ENCODE data around the gene DPY19L3.
"Not testable (repeated sequence)": the region's sequence is repeated elsewhere in the genome, so short reads cannot be mapped to it uniquely, and the experiment has no call there.

DPY19L3 gene

DNA sequence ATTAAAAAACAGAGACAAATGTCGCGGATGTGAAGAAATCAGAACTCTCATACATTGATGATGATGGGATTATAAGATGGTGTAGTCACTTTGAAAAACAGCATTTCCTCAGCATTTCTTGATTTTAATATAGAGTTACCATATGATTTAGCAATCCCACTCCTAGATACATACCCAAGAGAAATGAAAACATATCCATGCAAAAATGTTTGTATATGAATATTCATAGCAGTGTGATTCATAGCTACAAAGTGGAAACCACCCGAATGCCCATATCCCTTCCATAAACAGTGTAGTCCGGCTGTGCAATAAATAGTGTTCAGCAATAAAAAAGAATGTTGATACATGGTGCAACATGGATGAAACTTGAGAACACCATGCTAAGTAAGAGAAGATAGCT lies 44.6 kb downstream of the DPY19L3 start:
- DNase-seq = no peak

DNA sequence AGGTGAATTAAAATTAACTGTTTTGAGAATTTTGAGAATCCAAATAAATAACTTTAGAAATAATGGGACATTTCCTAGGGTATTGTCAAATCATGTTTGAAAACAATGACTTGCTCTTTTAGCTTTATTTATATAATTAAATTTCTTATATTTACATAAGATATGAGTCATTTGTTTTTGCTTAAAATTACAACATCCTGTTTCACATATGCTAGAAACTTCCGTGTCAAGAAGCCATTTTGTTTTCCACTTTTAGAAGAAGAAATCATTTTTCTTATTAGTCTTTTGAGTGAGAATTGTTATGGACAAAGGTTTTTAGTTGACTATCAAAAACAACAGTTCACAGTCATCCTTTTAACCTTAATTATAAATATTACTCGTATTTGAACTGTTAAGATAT lies 48.2 kb downstream of the DPY19L3 start:
- no peak for DNase-seq

DNA sequence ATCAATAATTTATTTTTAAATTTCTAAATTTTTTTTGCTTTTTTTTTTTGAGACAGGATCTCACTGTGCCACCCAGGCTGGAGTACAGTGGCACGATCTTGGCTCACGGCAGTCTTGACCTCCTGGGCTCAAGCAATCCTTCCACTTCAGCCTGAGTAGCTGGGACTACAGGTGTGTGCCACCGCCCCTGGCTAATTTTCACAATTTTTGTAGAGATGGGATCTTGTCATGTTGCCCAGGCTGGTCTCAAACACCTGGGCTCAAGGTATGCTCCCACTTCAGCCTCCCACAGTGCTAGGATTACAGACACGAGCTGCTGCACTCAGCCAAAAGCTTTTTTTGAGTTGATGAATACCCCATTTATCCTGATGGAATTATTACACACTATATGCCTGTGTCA lies 50.8 kb downstream of the DPY19L3 start:
- DNase-seq = no peak

DNA sequence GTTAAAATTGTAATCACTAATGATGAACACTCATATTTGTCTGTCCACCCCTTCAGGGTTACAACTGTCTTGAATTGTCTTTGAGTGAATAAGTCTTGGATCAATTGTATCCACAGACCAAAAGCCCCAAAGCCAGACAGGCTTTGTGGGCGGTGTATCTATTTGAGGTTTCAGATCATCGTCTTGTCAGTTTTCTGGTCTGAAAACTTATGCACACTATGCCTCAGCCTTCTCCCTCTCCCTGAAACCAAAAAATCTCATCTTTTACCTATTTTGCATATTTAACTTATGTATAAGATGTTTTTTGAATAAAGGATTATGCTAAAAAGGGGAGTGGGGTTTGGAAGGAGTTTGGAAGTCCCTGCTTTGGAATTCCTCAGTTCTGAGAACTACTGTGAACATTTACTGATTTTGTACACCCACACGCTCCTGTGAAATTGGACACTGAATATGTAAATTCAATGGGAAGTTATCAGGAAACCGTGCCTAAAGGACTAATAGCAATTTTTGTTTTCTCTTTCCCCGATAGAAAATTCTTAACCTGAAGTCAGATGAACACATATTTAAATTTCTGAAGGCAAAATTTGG lies 52.1 kb downstream of the DPY19L3 start:
- DNase-seq = no peak

DNA sequence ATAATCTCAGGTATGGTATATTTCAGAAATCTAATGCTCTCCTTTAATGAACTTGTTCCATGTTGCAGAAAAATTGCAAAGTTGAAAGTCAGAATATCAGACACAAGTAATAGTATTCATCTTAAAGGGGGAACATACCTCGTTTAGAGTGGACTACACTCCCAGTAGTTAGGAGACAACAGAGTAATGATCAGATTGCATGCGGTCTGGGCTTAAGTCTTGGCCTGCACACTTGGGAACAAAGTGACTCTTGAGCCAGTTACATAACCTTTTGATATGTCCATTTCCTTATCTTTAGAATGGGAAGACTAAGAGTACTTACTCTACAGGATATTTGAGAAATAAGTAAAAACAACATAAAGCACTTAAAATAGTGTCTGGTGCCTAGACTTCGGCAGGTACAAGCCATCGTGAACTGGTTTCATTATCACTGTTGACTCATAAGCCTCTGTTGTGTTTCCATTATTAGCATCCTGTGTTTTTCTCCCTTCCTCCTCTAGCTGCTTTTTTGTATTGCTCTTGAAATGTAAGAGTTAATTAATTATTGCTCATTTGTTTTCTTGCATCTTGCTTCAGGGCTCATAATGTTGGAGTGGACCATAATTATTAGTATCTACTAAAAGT lies 53.0 kb downstream of the DPY19L3 start:
- no peak for DNase-seq

DNA sequence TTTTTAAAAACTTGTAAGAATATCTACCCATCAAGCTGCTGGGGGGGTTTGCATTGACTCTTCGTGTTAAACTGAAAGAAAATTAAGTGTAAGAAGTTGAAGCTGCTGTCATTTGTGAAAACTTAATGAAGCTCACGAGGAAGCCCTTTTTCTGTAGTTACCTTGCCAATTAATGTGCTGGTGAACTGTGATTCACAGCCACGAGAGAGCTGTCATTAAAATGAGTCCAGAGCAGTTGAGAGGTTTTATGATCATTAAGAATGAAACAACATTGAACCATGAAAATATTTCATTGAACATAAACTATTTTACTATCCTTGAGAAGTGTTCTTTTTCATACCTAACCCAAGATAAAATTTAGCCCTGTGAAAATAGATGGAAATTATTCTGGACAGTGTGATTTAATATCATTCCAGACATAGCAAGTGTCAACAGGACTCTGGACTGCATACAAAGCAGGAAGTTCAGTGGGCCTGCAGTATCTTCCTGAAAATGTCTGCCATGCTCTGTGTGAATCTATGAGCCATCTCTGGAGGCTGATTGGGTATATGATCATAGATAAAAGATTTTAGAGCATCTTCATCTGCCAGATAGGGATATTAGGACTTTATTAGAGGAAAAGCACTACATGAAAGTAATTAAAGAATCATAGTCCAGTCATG lies 53.8 kb downstream of the DPY19L3 start:
- no peak for DNase-seq

DNA sequence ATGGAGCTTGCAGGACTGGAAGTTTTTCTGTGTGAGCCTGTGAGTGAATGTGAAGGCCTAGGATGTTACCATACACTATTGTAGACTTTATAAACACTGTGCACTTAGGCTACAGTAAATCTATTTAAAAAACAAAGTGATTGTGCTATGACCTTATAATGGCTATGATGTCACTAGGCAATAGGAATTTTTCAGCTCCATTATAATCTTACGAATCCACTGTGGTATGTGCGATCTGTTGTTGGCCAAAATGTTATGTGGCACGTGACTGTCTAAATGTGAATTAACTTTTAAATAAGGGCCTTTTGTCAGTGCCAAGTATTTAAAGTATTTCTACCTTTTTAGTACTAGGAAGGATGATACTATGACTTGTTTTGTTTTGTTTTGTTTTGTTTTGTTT lies 54.9 kb downstream of the DPY19L3 start:
- DNase-seq = no peak

DNA sequence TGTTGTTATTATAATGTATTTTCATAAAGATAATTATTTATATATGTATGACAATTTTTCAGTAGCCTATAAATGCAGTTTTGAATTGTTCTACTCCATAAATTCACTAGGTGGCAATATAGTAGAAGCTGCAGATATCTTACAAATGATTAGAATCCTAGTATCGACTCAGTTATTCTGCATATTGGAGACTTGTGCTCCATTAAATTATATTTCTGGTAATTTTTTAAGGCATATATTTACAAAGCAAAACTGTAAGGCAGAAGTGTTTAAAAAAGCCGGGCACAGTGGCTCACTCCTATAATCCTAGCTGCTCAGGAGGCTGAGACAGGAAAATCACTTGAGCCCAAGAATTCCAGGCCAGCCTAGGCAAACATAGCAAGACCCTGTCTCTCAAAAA lies 58.7 kb downstream of the DPY19L3 start:
- DNase-seq = no peak

DNA sequence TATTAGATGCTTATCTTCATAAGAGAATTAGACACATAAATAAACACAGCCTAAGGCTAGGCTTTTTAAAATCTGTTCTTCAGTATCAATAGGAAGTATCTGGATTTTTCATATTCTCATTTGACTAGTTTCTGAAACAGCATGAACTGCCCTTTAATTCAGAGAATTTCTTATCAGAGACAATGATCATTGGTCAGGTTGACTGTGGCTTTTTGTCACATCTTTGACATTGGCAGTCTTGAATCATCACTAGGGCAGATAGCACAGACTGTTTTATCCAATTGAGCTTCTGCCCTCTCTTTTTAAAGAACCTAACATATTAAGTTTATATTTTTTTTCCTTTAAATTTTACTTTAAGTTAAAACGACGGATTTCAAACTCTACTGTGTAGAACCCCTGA lies 59.6 kb downstream of the DPY19L3 start:
- no peak for DNase-seq

DNA sequence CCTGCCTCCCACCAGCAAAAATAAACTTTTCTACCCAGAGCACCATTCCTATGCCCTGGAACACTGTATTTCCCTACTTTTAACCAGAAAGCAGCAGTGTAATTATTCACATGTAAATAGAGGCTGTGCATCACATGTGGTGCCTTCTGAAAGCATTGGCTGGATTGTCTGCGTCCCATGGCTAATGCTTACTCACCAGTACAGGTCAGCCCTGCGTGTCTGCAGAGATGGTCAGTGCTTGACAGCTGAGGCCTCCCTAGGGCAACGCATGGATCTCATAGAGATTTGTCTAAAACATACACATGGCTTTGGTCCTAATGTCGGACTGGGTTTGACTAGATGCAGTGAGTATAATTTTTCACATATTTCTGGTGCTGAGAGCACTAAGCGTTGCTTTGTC lies 64.2 kb downstream of the DPY19L3 start:
- DNase-seq = no peak

DNA sequence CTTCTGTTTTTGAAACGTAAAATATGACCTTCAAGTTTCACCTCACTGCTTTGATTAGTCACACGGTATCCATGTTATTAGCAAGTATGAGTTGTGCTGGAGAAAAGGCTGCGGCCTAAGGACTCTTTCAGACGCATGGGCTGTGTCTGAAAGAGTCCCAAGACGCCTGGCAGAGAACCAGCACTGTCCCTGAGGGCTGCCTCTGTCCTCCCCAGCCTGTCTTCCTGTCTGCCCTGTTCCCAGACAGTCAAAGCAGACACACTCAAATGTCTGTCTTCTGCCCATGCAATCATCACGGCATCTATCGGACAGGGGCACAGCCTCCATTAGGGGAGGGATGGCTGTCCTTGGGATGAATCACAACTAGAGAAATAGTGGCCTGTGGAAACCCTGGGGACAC lies 65.5 kb downstream of the DPY19L3 start:
- DNase-seq = no peak

DNA sequence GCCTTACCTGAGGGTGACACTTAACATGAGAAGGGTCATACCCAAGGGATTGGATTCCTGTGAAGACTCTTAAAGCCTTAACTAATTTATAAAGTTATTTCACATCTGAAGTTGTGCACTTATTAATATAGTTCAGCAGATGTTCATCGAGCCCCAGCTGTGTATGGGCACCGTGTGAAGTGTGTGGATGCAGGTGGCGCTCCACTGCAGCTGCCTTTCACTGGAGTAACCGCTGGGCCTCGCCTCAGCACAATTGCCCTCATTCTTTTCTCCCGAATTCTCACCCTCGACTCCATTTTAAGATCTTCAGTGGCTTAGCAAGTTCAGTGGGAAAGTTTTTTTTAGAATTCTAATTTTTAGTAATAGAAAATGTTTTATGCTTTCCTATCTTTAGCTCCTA lies 66.2 kb downstream of the DPY19L3 start:
- DNase-seq = no peak

DNA sequence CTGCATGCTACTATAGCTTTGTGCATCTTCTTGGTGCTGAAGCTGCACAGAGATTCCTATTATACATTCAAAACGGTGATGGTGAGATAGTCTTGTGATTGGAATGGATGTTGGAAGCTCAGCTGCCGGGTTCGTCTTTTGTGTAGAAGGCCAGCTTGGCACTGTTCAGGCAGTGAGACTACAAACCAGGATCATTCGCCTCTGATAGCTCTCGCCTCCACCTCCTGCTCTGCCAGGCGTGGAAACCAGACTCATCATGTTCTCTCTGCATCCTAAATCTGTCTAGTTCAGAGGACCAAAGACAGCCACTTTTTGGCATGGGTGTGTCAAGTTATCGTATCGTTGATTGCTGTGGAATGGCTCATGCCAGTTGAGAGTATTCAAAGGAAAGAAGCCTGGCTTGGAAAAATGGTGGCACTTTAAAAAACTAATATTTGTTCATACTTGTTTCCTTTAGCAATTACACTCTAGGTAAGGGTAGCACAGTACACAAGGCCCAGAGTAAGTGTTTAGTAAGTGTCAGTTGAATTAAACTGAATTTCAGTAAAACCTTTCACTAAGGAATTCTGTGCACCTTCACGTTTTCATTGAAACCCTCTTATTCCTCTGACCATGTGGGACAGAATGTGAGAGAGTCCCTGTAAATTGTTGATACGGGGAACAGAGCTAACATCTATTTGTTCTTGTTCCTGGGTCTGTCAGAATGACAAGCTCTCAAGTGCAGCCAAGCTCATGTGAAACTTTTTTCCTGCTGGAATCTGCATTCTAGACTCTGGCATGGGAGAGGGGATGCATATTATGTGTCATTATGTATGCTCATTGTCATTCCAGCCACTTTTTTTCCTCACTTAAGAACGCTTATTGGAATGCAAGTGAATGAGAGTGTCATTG lies 69.8 kb downstream of the DPY19L3 start:
- DNase-seq = no peak

DNA sequence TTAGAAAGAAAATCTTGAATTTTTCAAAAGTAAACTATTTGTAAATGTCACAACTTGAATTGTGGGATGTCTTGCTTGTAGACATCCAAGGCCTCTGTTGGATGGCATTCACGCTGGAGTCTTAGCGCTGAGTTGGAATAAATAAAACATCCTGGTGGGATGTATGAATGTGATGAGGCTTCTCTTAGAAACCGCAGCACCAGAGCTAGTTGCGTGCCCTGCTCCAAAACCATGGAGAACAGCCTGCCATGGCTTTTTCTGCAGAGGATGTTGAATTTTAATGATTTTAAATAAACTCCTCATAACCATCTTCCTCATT lies 70.4 kb downstream of the DPY19L3 start:
- DNase-seq = no peak

DNA sequence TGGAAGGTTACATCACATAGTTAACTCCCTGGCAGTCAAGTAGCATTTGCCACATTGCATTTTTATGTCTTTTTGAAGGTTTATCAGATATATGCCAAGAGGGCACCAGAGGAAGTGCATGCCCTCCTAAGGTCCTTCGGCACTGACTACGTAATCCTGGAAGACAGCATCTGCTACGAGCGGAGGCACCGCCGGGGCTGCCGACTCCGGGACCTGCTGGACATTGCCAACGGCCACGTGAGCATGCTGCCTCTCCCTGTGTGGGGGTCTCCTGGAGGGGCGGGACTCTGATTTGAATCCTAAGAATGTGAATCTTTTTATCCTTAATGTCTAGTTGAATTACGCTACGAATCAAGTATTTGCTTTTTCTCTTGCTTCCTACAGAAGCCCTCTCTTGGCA lies 74.8 kb downstream of the DPY19L3 start:
- DNase-seq = no peak

DNA sequence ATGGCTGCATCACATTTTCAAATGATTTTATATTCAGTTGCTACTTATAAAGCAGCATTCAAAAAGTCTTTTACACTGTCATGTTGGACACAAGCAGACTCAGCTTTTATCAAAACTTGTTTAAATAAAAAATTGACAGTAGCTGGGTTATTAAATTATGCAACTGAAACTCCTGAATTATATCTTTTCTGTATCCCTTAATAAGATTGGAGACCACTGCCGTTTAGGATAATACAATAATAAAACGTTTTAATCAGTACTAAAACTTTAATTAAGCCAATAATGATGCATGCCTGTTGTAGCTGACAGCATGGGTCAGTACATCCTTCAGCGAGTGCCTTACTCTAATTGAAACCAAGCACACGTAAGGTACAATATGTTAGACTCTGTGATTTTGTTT lies 78.0 kb downstream of the DPY19L3 start:
- no peak for DNase-seq

DNA sequence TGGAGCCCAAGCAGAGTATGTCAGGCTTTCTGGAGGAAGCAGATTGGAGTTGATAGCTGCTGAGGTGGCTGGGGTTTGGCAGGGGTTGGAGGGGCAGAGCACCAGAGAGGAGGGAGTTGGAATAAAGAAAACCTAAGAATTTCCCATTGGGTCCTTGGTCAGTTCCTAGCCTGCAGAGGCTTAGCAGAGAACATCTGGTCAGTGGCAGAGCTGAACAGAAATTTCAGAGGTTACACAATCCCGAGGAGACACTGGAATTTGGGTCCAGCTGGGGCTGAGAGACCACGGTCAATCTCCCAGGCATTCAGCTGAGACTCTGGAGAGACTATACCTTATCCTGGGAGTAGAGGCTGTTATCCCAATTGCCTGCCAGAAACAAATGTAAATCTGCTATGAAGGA lies 84.4 kb downstream of the DPY19L3 start:
- no peak for DNase-seq

DNA sequence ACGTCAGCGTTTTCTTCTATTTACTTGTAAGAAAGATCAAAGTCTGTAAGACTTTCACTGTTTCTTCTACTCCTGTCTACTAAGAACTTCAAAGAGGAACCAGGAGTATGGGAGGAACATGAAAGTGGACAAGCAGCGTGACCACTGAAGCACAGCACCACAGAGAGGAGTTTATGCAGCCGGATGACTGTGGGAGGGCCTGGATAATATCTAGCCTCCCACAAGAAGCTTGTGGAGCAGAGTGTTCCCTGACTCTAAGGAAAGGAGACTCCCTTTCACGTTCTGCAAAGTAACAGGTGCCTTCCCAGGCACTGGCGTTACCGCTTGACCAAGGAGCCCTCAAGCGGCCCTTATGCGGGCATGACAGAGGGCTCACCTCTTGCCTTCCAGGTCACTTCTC lies 91.8 kb downstream of the DPY19L3 start:
- no peak for DNase-seq

DNA sequence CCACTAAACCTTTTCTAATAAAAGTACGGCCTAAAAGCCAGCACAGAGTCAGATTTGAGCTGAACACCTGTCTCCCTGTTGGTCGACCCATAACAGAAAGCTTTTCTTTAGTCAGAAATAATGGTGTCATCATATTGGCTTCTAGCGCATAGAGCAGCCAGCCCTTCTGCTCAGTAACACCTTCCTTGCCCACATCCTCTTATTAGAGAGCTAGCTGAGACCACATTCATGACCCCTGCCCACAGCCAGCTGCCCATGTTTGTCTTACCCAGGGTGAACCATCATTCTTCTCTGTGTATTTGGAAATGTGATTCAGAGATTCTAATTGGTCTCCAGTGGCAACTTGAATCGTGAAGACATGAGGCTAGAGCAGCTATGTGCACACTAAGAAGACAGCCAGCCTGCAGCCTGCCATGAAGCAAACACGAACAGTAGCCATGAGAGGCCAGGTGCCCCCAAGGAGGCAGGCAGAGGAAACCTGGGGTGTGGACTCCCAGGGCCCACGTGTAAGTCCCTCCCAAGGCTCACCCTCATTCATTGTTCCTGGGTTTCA lies 93.2 kb downstream of the DPY19L3 start:
- no peak for DNase-seq

DNA sequence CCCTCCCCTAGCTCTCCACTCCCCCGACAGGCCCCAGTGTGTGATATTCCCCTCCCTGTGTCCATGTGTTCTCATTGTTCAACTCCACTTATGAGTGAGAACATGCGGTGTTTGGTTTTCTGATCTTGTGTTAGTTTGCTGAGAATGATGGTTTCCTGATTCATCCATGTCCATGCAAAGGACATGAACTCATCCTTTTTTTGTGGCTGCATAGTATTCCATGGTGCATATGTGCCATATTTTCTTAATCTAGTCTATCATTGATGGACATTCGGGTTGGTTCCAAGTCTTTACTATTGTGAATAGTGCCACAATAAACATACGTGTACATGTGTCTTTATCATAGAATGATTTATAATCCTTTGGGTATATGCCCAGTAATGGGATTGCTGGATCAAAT lies 106.9 kb downstream of the DPY19L3 start:
- not testable (repeated sequence) for DNase-seq

DNA sequence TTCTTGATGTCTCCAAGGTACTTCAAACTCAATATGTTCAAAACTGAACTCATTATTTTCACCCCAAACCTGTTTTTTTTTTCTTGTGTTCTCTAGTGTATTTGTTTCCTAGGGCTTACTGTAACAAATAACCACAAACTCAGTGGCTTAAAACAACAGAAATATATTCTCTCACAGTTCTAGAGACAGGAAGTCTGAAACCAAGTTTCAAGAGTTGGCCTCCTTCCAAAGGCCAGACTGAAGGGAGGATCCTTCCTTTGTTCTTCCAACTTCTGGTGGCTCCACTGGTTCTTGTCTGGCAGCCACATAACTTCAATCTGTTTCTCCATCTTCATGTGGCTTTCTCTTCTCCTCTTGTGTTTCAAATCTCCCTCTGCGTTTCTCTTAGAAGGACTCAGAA lies 113.5 kb downstream of the DPY19L3 start:
- no peak for DNase-seq

DNA sequence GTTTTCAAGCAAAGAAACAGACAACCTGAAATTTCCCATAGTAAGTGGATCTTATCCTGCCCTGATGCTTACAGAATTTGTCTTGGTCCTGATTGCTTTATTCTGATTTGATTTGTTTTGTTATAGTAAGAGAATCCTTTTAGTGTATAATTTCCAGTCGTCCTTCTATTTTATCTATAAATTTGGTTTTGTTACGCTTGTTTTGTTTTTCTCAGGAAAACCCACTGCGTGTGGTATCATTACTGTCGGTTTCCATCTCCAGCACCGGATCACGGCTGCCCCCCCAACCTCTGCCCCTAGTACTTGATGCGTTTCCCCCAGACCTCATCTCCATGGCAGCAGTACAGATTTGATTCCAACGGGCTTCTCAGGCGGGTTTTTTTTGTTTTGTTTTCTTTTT lies 117.4 kb downstream of the DPY19L3 start:
- no peak for DNase-seq

DNA sequence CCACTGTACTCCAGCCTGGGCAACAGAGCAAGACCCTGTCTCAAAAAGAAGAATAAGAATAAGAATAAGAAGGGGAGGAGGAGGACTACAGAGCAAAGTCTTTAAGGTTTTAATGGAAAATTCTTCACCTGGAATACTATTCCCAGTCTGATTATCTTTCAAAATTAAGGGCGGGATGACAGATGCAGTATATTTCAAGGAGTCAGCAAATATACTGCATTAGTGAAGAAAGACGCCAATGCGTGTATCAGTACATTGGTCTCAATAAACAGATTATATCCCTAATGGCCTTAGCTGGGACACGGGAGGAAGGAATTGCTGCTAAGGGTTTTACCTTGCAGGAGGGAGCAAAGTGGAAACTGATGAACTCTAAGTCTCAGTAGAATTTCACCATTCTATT lies 121.3 kb downstream of the DPY19L3 start:
- no peak for DNase-seq

DNA sequence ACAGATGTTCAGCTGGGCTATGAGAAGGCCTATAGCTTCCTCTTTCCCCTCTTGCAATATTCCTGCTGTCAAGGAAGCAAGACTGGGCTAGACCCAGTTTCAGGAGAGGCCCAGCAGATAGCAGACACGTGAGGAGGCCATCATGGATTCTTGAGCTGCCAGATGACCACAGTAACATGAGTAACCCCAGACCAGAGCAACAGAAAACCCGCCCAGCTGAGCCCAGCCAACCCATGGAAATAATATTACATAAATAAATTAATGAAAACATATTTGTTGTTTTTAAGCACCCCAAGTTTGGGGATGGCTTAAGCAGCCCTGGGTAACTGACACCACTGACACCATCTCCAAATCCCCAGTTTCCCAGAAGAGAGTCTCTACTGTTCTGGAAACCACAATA lies 125.2 kb downstream of the DPY19L3 start:
- DNase-seq = no peak
